Measurements from ENCODE around the gene SYT8.

Gene SYT8

GRCh38 chr11:1864831-1865665, 30.3 kb downstream of the SYT8 start:
- Histone ChIP-seq H3K9me3 (ENCODE audit: control insufficient read depth, insufficient read depth, low read length) (no peaks in the 10 kb centered on the region), H3K27ac (ENCODE audit: low read depth, low read length) (no peak overlapping the region), H3K4me3 (ENCODE audit: low read depth, low read length) (no peak overlapping the region), H3K9ac (ENCODE audit: low read depth, low read length) (no peak overlapping the region), H3K36me3 (ENCODE audit: control insufficient read depth, insufficient read depth, low read length) (no peaks in the 10 kb centered on the region), H3K27me3 (ENCODE audit: control insufficient read depth, insufficient read depth, low read length) (peaks cover 3% of the 10 kb centered on the region; the same call in 1 of the 2 replicates), H3K4me1 (ENCODE audit: control insufficient read depth, insufficient read depth, low read length) (no peaks in the 10 kb centered on the region; the same call in 1 of the 2 replicates)

- H3K36me3 ChIP-seq (ENCODE audit: control insufficient read depth, insufficient read depth, low read length) = no peaks in the 10 kb centered on the region
- H3K9me3 ChIP-seq (ENCODE audit: control insufficient read depth, insufficient read depth, low read length) = no peaks in the 10 kb centered on the region
- H3K9ac ChIP-seq (ENCODE audit: low read depth, low read length) = no peak overlapping the region
- H3K4me3 ChIP-seq (ENCODE audit: low read depth, low read length) = no peak overlapping the region
- no peak overlapping the region for H3K27ac ChIP-seq (ENCODE audit: low read depth, low read length)
- H3K27me3 ChIP-seq (ENCODE audit: control insufficient read depth, insufficient read depth, low read length) = peaks cover 3% of the 10 kb centered on the region; the same call in 1 of the 2 replicates
- H3K4me1 ChIP-seq (ENCODE audit: control insufficient read depth, insufficient read depth, low read length) = no peaks in the 10 kb centered on the region; the same call in 1 of the 2 replicates
These were observed 31.4 kb downstream of the SYT8 start for GRCh38 chr11:1866226-1866625.

GRCh38 chr11:1866776-1867175, 32.0 kb downstream of the SYT8 start:
- H3K27me3 ChIP-seq (ENCODE audit: control insufficient read depth, insufficient read depth, low read length) = peaks cover 3% of the 10 kb centered on the region; the same call in 1 of the 2 replicates
- no peak overlapping the region for H3K27ac ChIP-seq (ENCODE audit: low read depth, low read length)
- H3K9me3 ChIP-seq (ENCODE audit: control insufficient read depth, insufficient read depth, low read length) = no peaks in the 10 kb centered on the region
- H3K4me3 ChIP-seq (ENCODE audit: low read depth, low read length) = no peak overlapping the region
- H3K9ac ChIP-seq (ENCODE audit: low read depth, low read length) = no peak overlapping the region
- no peaks in the 10 kb centered on the region for H3K36me3 ChIP-seq (ENCODE audit: control insufficient read depth, insufficient read depth, low read length)
- no peaks in the 10 kb centered on the region; the same call in 1 of the 2 replicates for H3K4me1 ChIP-seq (ENCODE audit: control insufficient read depth, insufficient read depth, low read length)

- Histone ChIP-seq H3K36me3 (ENCODE audit: control insufficient read depth, insufficient read depth, low read length) (no peaks in the 10 kb centered on the region), H3K4me1 (ENCODE audit: control insufficient read depth, insufficient read depth, low read length) (no peaks in the 10 kb centered on the region; the same call in 1 of the 2 replicates), H3K9me3 (ENCODE audit: control insufficient read depth, insufficient read depth, low read length) (no peaks in the 10 kb centered on the region), H3K27me3 (ENCODE audit: control insufficient read depth, insufficient read depth, low read length) (peaks cover 3% of the 10 kb centered on the region; the same call in 1 of the 2 replicates), H3K9ac (ENCODE audit: low read depth, low read length) (no peak overlapping the region), H3K4me3 (ENCODE audit: low read depth, low read length) (no peak overlapping the region), H3K27ac (ENCODE audit: low read depth, low read length) (no peak overlapping the region)
These were observed 32.6 kb downstream of the SYT8 start for GRCh38 chr11:1867381-1867780.

- Histone ChIP-seq H3K36me3 (ENCODE audit: control insufficient read depth, insufficient read depth, low read length) (no peaks in the 10 kb centered on the region), H3K27me3 (ENCODE audit: control insufficient read depth, insufficient read depth, low read length) (no peaks in the 10 kb centered on the region), H3K4me1 (ENCODE audit: control insufficient read depth, insufficient read depth, low read length) (no peaks in the 10 kb centered on the region; the same call in 1 of the 2 replicates)
These were observed 33.4 kb downstream of the SYT8 start for GRCh38 chr11:1868056-1868635.

GRCh38 chr11:1868636-1869291, 34.0 kb downstream of the SYT8 start:
- Histone ChIP-seq H3K4me3 (ENCODE audit: low read depth, low read length) (no peak overlapping the region), H3K9me3 (ENCODE audit: control insufficient read depth, insufficient read depth, low read length) (no peaks in the 10 kb centered on the region), H3K27ac (ENCODE audit: low read depth, low read length) (no peak overlapping the region), H3K4me1 (ENCODE audit: control insufficient read depth, insufficient read depth, low read length) (no peaks in the 10 kb centered on the region; the same call in 1 of the 2 replicates), H3K27me3 (ENCODE audit: control insufficient read depth, insufficient read depth, low read length) (no peaks in the 10 kb centered on the region), H3K9ac (ENCODE audit: low read depth, low read length) (no peak overlapping the region), H3K36me3 (ENCODE audit: control insufficient read depth, insufficient read depth, low read length) (no peaks in the 10 kb centered on the region)

More at GRCh38 chr11:1868056-1868635, 33.4 kb downstream of the SYT8 start:
- Histone ChIP-seq H3K4me3 (ENCODE audit: low read depth, low read length) (no peak overlapping the region), H3K9ac (ENCODE audit: low read depth, low read length) (no peak overlapping the region), H3K27ac (ENCODE audit: low read depth, low read length) (no peak overlapping the region), H3K9me3 (ENCODE audit: control insufficient read depth, insufficient read depth, low read length) (no peaks in the 10 kb centered on the region)

GRCh38 chr11:1869427-1870325, 34.9 kb downstream of the SYT8 start:
- no peak overlapping the region for H3K9ac ChIP-seq (ENCODE audit: low read depth, low read length)
- no peaks in the 10 kb centered on the region for H3K9me3 ChIP-seq (ENCODE audit: control insufficient read depth, insufficient read depth, low read length)
- H3K4me1 ChIP-seq (ENCODE audit: control insufficient read depth, insufficient read depth, low read length) = no peaks in the 10 kb centered on the region
- no peak overlapping the region for H3K4me3 ChIP-seq (ENCODE audit: low read depth, low read length)
- H3K27ac ChIP-seq (ENCODE audit: low read depth, low read length) = no peak overlapping the region
- H3K27me3 ChIP-seq (ENCODE audit: control insufficient read depth, insufficient read depth, low read length) = no peaks in the 10 kb centered on the region
- no peaks in the 10 kb centered on the region for H3K36me3 ChIP-seq (ENCODE audit: control insufficient read depth, insufficient read depth, low read length)

- Histone ChIP-seq H3K27me3 (ENCODE audit: control insufficient read depth, insufficient read depth, low read length) (no peaks in the 10 kb centered on the region), H3K4me1 (ENCODE audit: control insufficient read depth, insufficient read depth, low read length) (no peaks in the 10 kb centered on the region), H3K36me3 (ENCODE audit: control insufficient read depth, insufficient read depth, low read length) (no peaks in the 10 kb centered on the region), H3K9ac (ENCODE audit: low read depth, low read length) (no peak overlapping the region), H3K27ac (ENCODE audit: low read depth, low read length) (no peak overlapping the region), H3K9me3 (ENCODE audit: control insufficient read depth, insufficient read depth, low read length) (no peaks in the 10 kb centered on the region), H3K4me3 (ENCODE audit: low read depth, low read length) (no peak overlapping the region)
These were observed 35.5 kb downstream of the SYT8 start for GRCh38 chr11:1870326-1870696.

- no peaks in the 10 kb centered on the region for H3K36me3 ChIP-seq (ENCODE audit: control insufficient read depth, insufficient read depth, low read length)
- no peaks in the 10 kb centered on the region for H3K27me3 ChIP-seq (ENCODE audit: control insufficient read depth, insufficient read depth, low read length)
- no peaks in the 10 kb centered on the region for H3K9me3 ChIP-seq (ENCODE audit: control insufficient read depth, insufficient read depth, low read length)
- H3K9ac ChIP-seq (ENCODE audit: low read depth, low read length) = no peak overlapping the region
- no peak overlapping the region for H3K27ac ChIP-seq (ENCODE audit: low read depth, low read length)
- no peak overlapping the region for H3K4me3 ChIP-seq (ENCODE audit: low read depth, low read length)
- H3K4me1 ChIP-seq (ENCODE audit: control insufficient read depth, insufficient read depth, low read length) = no peaks in the 10 kb centered on the region
These were observed 36.1 kb downstream of the SYT8 start for GRCh38 chr11:1870721-1871466.

- no peaks in the 10 kb centered on the region for H3K36me3 ChIP-seq (ENCODE audit: control insufficient read depth, insufficient read depth, low read length)
- no peaks in the 10 kb centered on the region for H3K4me1 ChIP-seq (ENCODE audit: control insufficient read depth, insufficient read depth, low read length)
- H3K9me3 ChIP-seq (ENCODE audit: control insufficient read depth, insufficient read depth, low read length) = no peaks in the 10 kb centered on the region
- H3K4me3 ChIP-seq (ENCODE audit: low read depth, low read length) = no peak overlapping the region
- no peak overlapping the region for H3K27ac ChIP-seq (ENCODE audit: low read depth, low read length)
- no peak overlapping the region for H3K9ac ChIP-seq (ENCODE audit: low read depth, low read length)
- H3K27me3 ChIP-seq (ENCODE audit: control insufficient read depth, insufficient read depth, low read length) = no peaks in the 10 kb centered on the region
These were observed 36.7 kb downstream of the SYT8 start for GRCh38 chr11:1871531-1871930.

Data from HUES48 (cell line).